ENCODE data around the gene RCN1. TPM values are rescaled to one million over a fixed set of nuclear protein-coding genes. Genes with fewer than 3 reads are reported as not detected.

RCN1 gene
- total and polyA plus RNA-seq, 9 of the 15 experiments (the other 6 are each of a cell fraction or from before 2014, with no cell fraction given): 2.1 to 8.7 (median 7.2) TPM

DNA sequence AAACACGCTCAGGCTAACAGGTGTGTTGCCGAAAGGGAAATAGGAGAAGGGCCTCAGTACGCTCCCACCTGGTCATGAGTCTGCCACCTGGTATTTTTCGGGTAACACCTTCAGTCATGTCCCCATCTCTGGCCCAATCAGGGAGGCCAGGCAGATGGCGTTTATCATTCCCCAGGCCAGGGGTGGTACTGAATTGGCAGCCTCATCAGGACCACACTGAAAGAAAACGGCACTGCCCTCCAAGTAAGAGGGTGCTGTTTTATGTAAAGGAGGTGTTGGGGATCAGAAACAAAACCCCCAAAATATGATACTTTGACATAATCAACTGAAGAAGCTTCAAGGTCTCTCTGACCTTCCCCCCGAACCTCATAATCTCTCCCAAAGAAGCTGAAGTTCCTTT is 58.9 kb downstream of the RCN1 start:
- ChIA-PET CTCF (ENCODE audit: low intra/inter-chr PET ratio) (no interaction called here), POLR2A (no interaction called here)
- in situ Hi-C loops (cut with MboI): loop anchor here (25.0 kb wide), 1 partner anchor 912 kb away; no protein-coding TSS in a partner anchor
- H3K4me1 ChIP-seq (replicated peaks in 1 of 2; ENCODE audit: control insufficient read depth in 2 of 2, insufficient read depth in 2 of 2, low read length in 2 of 2): no peaks in the 10 kb centered on the region
- no peak overlapping the region for H3K4me3 ChIP-seq
- FAIRE-seq: no peak
- no TSS peak for BruUV-seq (replicated peaks)
- peaks cover 0 to 4% of the 10 kb centered on the region in 2 experiments; a peak in 1 of 5 replicates for H3K27me3 ChIP-seq (ENCODE audit: control insufficient read depth in 2 of 2, insufficient read depth in 2 of 2, low read length in 2 of 2)
- H3K9me1 ChIP-seq (ENCODE audit: control insufficient read depth, insufficient read depth, low read length): no peaks in the 10 kb centered on the region
- H3K4me2 ChIP-seq (ENCODE audit: insufficient read depth, low read length): no peak overlapping the region
- no peak for ATAC-seq
- TF ChIP-seq ZNF274 (IDR thresholded peaks at IDR 0.05; ENCODE audit: borderline replicate concordance, low read depth, low read length): no peak
- TF ChIP-seq, protein P1, sequence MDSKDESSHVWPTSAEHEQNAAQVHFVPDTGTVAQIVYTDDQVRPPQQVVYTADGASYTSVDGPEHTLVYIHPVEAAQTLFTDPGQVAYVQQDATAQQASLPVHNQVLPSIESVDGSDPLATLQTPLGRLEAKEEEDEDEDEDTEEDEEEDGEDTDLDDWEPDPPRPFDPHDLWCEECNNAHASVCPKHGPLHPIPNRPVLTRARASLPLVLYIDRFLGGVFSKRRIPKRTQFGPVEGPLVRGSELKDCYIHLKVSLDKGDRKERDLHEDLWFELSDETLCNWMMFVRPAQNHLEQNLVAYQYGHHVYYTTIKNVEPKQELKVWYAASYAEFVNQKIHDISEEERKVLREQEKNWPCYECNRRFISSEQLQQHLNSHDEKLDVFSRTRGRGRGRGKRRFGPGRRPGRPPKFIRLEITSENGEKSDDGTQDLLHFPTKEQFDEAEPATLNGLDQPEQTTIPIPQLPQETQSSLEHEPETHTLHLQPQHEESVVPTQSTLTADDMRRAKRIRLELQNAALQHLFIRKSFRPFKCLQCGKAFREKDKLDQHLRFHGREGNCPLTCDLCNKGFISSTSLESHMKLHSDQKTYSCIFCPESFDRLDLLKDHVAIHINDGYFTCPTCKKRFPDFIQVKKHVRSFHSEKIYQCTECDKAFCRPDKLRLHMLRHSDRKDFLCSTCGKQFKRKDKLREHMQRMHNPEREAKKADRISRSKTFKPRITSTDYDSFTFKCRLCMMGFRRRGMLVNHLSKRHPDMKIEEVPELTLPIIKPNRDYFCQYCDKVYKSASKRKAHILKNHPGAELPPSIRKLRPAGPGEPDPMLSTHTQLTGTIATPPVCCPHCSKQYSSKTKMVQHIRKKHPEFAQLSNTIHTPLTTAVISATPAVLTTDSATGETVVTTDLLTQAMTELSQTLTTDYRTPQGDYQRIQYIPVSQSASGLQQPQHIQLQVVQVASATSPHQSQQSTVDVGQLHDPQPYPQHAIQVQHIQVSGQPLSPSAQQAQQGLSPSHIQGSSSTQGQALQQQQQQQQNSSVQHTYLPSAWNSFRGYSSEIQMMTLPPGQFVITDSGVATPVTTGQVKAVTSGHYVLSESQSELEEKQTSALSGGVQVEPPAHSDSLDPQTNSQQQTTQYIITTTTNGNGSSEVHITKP (IDR thresholded peaks at IDR 0.05; ENCODE audit: partially characterized antibody): peak; percentile 64
- WGBS (ENCODE audit: insufficient coverage, low coverage, missing lambda C conversion rate): 2% methylated on average over 7 of the region's 7 CpGs
- H4K20me1 ChIP-seq (replicated peaks; ENCODE audit: control insufficient read depth, insufficient read depth, low read length): no peaks in the 10 kb centered on the region
- H3K79me2 ChIP-seq (ENCODE audit: control insufficient read depth, insufficient read depth, low read length): no peaks in the 10 kb centered on the region
- H3K9me3 ChIP-seq (replicated peaks; ENCODE audit: control insufficient read depth, insufficient read depth, low read depth, low read length): no peaks in the 10 kb centered on the region
- no peak overlapping the region for H2AFZ ChIP-seq (ENCODE audit: low read depth, low read length)
- no peak for DNase-seq (ENCODE audit: extremely low read depth in 1 of 4, low spot score in 3 of 4)
- no peak overlapping the region for H3K27ac ChIP-seq (ENCODE audit: extremely low read depth, low read depth, low read length)
- H3K36me3 ChIP-seq (ENCODE audit: control insufficient read depth, insufficient read depth, low read length): no peaks in the 10 kb centered on the region
- intact Hi-C loops (cut with micrococcal nuclease): no loop called here
- H3K9ac ChIP-seq (ENCODE audit: insufficient read depth in 1 of 2, low read depth in 2 of 2, low read length in 2 of 2): no peak overlapping the region
